Measurements from ENCODE around the gene TAF1C. TPM values are rescaled to one million over a fixed set of nuclear protein-coding genes. Genes with fewer than 3 reads are reported as not detected.
A peak's percentile ranks its signal among the peaks of the same experiment; 100 is the strongest.

Gene TAF1C, protein sequence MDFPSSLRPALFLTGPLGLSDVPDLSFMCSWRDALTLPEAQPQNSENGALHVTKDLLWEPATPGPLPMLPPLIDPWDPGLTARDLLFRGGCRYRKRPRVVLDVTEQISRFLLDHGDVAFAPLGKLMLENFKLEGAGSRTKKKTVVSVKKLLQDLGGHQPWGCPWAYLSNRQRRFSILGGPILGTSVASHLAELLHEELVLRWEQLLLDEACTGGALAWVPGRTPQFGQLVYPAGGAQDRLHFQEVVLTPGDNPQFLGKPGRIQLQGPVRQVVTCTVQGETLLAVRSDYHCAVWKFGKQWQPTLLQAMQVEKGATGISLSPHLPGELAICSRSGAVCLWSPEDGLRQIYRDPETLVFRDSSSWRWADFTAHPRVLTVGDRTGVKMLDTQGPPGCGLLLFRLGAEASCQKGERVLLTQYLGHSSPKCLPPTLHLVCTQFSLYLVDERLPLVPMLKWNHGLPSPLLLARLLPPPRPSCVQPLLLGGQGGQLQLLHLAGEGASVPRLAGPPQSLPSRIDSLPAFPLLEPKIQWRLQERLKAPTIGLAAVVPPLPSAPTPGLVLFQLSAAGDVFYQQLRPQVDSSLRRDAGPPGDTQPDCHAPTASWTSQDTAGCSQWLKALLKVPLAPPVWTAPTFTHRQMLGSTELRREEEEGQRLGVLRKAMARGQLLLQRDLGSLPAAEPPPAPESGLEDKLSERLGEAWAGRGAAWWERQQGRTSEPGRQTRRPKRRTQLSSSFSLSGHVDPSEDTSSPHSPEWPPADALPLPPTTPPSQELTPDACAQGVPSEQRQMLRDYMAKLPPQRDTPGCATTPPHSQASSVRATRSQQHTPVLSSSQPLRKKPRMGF
- 10 to 100 TPM; 71.6 to 78.6 (median 74.4) TPM for total RNA-seq

DNA sequence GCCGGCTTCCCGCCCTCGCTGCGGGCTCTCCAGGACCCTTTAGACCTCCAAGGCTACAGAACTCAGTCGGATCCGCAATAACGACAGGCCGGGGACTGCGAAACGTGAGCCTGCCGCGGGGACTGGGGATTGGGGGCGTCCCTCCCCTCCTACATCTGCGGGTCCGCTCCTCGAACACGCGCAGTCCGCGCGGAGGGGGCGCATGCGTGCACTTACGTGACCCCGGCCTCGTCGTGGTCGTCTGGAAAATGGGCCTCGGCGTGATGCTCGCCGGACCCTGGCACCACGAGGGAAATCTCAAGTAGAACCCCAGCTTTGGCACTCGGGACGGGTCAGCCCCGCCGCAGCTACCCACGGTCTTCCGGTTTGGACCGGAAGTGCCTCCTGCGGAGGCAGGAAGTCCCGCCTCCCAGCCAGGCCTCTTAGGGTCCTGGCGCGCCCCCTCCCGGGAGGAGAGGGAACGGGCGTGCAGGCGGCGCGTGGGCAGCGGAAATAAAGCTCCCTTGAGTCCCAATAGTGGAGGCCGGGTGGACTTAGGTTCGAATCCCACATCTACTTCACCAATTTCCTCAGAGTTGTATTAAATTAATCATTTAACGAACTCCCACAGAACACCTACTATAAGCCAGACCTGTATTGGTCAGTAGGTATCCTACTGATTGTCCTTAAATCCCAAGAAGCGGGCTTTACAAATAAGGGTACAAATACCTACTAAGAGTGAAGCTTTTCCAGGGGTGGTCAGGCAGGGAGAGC is at the start of gene TAF1C:
Gene TAF1C, minus strand, starts transcription at position 373 of the 753 bp plus-strand sequence. CDS start 2,069 bp downstream, outside the sequence.
- peaks cover 13% of the 10 kb centered on the region for H3K36me3 Mint-ChIP-seq (ENCODE audit: insufficient read depth)
- H3K27me3 Mint-ChIP-seq (ENCODE audit: low read depth), result no peaks in the 10 kb centered on the region
- no peaks in the 10 kb centered on the region for H3K9me3 Mint-ChIP-seq
- H3K4me3 Mint-ChIP-seq, result peak within 1 kb of the TSS; percentile 94
- DNase-seq (peak; percentile 90), ATAC-seq (peak; percentile 93 to 95)
- peaks cover 19% of the 10 kb centered on the region for H3K4me1 Mint-ChIP-seq (ENCODE audit: low read depth)

DNA sequence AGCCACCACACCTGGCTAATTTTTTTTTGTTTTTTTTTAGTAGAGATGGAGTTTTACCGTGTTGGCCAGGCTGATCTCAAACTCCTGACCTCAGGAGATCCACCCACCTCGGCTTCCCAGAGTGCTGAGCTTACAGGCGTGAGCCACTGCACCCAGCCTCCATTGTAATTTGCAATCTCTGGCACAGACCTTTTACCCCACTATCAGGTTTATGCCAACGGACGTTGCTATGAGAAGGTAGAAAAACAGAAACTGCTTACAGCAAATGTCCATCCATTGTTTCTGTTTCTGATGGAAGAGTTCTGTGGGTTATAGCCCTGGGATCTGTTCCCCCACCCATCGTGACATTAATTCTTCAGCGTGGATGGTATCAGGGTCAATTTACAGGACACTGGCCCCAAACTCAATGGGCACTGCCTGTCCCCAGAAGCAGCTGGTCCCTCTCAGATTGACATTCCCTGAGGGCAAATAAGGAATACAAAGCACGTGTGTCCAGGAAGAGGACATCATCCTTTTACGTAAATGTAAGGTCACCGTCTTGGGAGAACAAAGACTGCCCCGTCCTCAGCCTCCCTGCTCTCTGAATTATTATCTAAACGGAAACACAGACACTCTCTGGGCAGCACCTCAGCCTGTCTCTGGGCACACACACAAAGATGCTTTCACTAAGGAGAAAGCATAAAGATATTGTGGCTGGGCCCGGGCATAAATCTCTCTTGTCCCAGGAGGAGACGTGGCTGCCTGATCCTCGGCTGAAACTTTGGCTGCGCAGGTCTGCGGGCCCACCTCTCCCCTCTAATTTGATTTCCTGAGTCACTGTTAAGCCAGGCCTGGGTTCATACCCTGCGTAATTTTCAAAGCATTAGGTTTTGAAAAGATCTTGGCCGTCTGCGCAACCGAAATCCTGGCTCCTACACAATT is 47.7 kb upstream of the TAF1C start:
- ATAC-seq (no peak), DNase-seq (no peak)
- Mint-ChIP-seq H3K4me1 (ENCODE audit: low read depth) (no peaks in the 10 kb centered on the region), H3K9me3 (no peaks in the 10 kb centered on the region), H3K36me3 (ENCODE audit: insufficient read depth) (no peaks in the 10 kb centered on the region), H3K4me3 (no peak overlapping the region), H3K27me3 (ENCODE audit: low read depth) (peaks cover 19% of the 10 kb centered on the region)

DNA sequence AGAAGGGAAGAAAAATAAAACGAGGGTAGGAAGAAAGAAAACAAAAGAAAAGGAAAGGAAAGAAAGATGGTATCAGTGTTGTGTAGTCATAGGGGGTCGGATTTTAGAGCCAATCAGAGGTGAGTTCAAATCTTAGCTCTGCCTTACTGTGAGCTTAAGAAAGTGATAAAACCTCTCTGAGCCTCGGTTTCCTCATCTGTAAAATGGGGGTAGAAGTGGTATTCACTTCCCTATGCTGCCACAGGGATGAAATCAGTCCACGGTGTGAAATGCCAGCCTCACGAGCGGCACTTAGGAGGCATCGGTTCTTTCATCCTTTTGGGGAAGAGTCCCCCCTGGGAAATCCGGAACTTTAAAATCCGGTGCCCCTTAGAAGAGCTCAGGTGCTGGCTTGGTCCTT is 46.9 kb upstream of the TAF1C start:
- DNase-seq (no peak), ATAC-seq (no peak)
- no peaks in the 10 kb centered on the region for H3K36me3 Mint-ChIP-seq (ENCODE audit: insufficient read depth)
- no peak overlapping the region for H3K4me3 Mint-ChIP-seq
- no peaks in the 10 kb centered on the region for H3K4me1 Mint-ChIP-seq (ENCODE audit: low read depth)
- H3K9me3 Mint-ChIP-seq, result no peaks in the 10 kb centered on the region
- peaks cover 16% of the 10 kb centered on the region for H3K27me3 Mint-ChIP-seq (ENCODE audit: low read depth)

DNA sequence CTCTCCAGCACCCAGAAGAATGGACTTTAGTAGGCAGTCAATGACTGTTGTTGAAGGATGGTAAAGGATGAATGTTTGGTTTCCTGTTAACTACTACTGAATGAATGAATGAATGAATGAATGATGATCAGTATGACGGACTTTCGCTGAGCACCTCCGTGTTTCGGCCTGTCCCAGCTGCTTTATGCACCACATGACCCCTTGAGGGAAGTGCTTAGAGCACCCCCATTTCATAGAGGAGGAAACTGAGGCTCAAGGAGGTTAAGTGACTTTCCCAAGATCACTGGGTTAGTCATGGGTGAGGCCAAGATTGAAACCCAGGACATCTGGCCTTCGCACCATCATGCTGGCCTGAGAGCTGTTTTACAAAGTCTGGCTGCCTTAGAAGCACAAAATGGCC is 46.1 kb upstream of the TAF1C start:
- Mint-ChIP-seq H3K4me1 (ENCODE audit: low read depth) (no peaks in the 10 kb centered on the region), H3K9me3 (no peaks in the 10 kb centered on the region), H3K4me3 (no peak overlapping the region), H3K27me3 (ENCODE audit: low read depth) (peaks cover 17% of the 10 kb centered on the region), H3K36me3 (ENCODE audit: insufficient read depth) (no peaks in the 10 kb centered on the region)
- ATAC-seq (no peak), DNase-seq (no peak)

DNA sequence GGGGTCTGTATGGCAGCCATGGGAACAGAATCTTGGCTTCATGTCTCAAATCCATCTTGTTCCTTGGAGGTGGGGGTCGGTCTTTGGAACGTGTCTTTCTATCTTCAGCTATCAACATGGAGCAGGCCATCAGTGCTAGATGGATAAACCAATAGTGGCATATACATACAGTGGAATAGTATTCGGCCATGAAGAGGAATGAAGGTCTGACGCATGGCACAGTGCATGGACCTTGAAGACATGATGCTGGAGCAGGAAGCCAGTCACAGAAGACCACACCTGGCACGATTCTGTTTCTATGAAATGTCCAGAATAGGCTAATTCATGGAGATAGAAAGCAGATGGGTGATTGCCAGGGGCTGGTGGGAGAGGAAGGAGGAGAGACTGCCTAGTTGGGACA is 45.2 kb upstream of the TAF1C start:
- no peaks in the 10 kb centered on the region for H3K4me1 Mint-ChIP-seq (ENCODE audit: low read depth)
- ATAC-seq, result no peak
- H3K4me3 Mint-ChIP-seq, result no peak overlapping the region
- H3K9me3 Mint-ChIP-seq, result no peaks in the 10 kb centered on the region
- DNase-seq, result no peak
- no peaks in the 10 kb centered on the region for H3K36me3 Mint-ChIP-seq (ENCODE audit: insufficient read depth)
- peaks cover 17% of the 10 kb centered on the region for H3K27me3 Mint-ChIP-seq (ENCODE audit: low read depth)

DNA sequence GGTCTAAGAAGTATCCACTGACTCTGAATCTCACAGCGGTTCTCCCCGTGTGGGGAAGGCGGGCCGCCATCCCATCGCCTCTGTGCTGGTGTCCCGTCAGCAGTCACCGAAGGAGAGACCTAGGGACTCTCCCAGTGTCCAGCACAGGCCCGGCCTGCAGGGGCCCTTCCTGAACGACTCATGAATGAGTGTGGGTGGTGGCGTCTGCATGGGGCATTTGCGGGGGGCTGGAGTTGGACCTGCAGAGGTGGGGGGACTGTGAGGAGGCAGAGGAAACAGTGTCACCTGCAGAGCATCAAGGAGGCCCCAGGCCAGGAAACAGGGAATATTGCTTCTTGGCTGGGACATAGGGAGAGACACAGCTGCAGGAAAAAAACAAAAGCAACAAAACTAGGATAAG is 42.6 kb upstream of the TAF1C start:
- Mint-ChIP-seq H3K4me3 (no peak overlapping the region), H3K4me1 (ENCODE audit: low read depth) (no peaks in the 10 kb centered on the region), H3K9me3 (no peaks in the 10 kb centered on the region), H3K36me3 (ENCODE audit: insufficient read depth) (no peaks in the 10 kb centered on the region), H3K27me3 (ENCODE audit: low read depth) (peaks cover 30% of the 10 kb centered on the region)
- no peak for ATAC-seq
- no peak for DNase-seq

DNA sequence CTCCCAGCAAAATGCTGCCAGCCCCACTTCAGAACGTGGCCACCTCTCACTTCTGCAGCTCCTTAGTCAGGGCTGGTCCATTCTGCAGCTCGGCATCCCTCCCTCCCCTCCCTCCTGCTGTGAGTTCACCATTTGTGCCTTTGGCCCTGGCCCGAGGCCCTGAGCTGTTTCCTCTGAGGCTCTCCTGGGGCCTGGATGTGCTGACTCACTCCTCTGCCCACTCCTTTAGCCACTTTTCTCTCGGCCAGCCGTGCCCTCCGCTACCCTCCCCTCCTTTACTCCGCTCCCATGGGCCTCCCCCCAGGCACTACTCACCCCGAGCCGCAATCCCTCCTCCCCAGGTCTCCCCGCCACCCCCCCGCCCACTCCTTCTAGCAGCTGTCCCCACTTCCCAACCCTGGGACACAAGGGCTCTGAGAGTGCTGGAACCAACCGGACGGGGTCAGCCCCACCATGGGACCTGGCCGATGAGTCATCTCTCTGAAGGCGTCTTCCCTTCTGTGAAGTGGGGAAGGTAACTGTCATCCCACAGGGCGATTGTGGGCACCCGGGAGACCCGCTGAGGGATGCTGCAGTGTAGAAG is 41.5 kb upstream of the TAF1C start:
- no peaks in the 10 kb centered on the region for H3K36me3 Mint-ChIP-seq (ENCODE audit: insufficient read depth)
- no peaks in the 10 kb centered on the region for H3K4me1 Mint-ChIP-seq (ENCODE audit: low read depth)
- no peak for ATAC-seq

DNA sequence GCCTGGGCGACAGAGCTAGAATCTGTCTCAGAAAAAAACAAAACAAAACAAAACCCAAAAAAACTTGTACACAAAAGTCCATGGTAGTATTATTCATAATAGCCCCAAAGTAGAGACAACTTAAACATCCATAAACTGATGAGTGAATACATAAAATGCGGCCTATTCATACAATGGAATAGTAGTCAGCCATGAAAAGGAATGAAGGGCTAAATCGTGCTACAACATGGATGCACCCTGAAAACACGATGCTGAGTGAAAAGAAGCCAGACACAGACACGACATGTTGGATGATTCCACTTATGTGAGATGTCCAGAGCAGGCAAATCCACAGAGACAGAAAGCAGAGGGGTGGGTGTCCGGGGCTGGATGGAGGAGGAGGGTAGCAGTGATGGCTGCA is 40.7 kb upstream of the TAF1C start:
- no peak for ATAC-seq
- H3K36me3 Mint-ChIP-seq (ENCODE audit: insufficient read depth), result no peaks in the 10 kb centered on the region
- peaks cover 33% of the 10 kb centered on the region for H3K27me3 Mint-ChIP-seq (ENCODE audit: low read depth)
- H3K4me3 Mint-ChIP-seq, result no peak overlapping the region
- no peak for DNase-seq
- H3K9me3 Mint-ChIP-seq, result no peaks in the 10 kb centered on the region
- H3K4me1 Mint-ChIP-seq (ENCODE audit: low read depth), result no peaks in the 10 kb centered on the region

More for the DNA sequence above, 41.5 kb upstream of the TAF1C start:
- Mint-ChIP-seq H3K27me3 (ENCODE audit: low read depth) (peaks cover 28% of the 10 kb centered on the region), H3K4me3 (no peak overlapping the region), H3K9me3 (no peaks in the 10 kb centered on the region)
- no peak for DNase-seq

DNA sequence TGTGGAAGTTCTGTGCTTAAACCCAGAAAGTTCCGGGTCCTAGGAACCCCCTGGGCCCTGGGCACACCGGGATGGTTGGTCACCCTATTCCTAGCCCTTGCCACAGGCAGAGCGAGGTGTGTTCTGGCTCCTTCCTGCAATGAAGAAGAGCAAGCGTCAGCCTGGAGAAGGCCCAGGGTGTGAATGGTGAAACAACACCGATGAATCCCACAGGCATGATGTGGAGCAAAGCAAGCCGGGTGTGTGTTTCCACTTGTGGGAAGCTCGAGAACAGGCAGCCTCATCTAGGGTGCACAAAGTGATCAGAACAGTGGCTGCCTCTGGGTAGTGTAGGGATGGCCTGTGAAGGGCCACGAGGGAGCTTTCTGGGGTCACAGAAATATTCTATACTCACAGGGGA is 39.2 kb upstream of the TAF1C start:
- Mint-ChIP-seq H3K4me3 (no peak overlapping the region), H3K9me3 (no peaks in the 10 kb centered on the region), H3K4me1 (ENCODE audit: low read depth) (no peaks in the 10 kb centered on the region), H3K27me3 (ENCODE audit: low read depth) (peaks cover 29% of the 10 kb centered on the region), H3K36me3 (ENCODE audit: insufficient read depth) (no peaks in the 10 kb centered on the region)
- no peak for DNase-seq
- ATAC-seq, result no peak

DNA sequence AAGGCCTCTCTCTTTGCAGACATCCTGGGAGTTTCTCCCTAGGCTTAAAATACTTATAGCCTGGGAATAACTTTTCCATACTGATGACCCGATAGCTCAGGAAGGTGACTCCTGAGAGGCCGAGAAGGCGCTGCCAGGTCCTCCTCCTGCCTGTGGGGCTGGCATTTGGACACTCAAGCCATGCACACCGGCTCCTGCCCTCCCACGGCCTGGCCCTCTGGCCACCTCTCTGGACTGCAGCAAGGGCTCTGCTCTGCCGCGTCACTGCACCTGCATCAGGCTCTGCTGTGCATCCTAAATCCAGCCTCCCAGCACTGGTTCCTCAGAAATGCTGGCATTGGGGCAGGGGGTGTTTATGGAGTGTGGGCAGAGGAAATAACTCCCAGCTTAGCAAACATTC is 38.7 kb upstream of the TAF1C start:
- H3K36me3 Mint-ChIP-seq (ENCODE audit: insufficient read depth), result no peaks in the 10 kb centered on the region
- ATAC-seq, result no peak

DNA sequence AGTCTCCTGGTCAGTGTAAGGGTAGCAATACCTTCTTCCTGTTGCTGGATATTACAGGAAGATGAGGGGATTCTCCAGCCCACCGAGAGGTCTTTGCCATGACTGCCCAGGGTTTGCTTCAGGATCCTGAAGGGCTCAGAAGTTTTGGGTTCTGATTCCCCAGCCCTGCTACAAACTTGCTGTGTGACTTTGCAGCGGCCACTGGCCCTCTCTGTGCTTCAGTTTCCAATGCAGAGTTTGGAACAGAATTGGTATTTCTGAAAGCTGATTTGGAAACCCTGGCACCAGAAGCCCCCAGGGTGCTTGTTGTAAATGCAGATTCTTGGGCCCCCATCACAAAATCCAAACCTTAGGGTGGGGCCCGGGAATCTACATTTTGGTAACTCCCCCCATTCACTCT is 38.3 kb upstream of the TAF1C start:
- Mint-ChIP-seq H3K27me3 (ENCODE audit: low read depth) (peaks cover 32% of the 10 kb centered on the region), H3K9me3 (no peaks in the 10 kb centered on the region), H3K4me1 (ENCODE audit: low read depth) (no peaks in the 10 kb centered on the region), H3K36me3 (ENCODE audit: insufficient read depth) (no peaks in the 10 kb centered on the region), H3K4me3 (no peak overlapping the region)
- ATAC-seq (no peak), DNase-seq (no peak)

More for the DNA sequence above, 38.7 kb upstream of the TAF1C start:
- peaks cover 32% of the 10 kb centered on the region for H3K27me3 Mint-ChIP-seq (ENCODE audit: low read depth)
- H3K4me3 Mint-ChIP-seq, result no peak overlapping the region
- H3K4me1 Mint-ChIP-seq (ENCODE audit: low read depth), result no peaks in the 10 kb centered on the region
- no peaks in the 10 kb centered on the region for H3K9me3 Mint-ChIP-seq
- no peak for DNase-seq

DNA sequence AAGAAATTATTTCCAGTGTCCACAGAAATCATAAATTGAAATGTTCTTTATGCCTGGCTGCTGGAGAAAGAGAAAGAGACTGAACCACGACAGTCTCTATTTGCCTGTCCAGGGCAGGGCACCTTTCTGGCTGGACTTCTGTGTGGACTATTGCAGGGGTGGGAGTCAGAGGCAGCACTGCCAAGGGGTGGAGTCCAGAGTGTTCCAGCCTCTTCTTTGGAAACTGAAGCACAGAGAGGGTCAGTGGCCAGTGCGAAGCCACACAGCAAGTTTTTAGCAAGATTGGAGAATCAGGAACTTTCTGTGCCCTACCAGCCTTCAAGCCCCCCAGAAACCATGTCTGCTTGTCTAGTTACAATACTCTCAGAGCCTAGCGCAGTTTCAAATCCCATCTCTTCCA is 37.7 kb upstream of the TAF1C start:
- Mint-ChIP-seq H3K4me3 (no peak overlapping the region), H3K27me3 (ENCODE audit: low read depth) (peaks cover 32% of the 10 kb centered on the region), H3K9me3 (no peaks in the 10 kb centered on the region), H3K4me1 (ENCODE audit: low read depth) (no peaks in the 10 kb centered on the region), H3K36me3 (ENCODE audit: insufficient read depth) (no peaks in the 10 kb centered on the region)
- DNase-seq, result no peak
- no peak for ATAC-seq

DNA sequence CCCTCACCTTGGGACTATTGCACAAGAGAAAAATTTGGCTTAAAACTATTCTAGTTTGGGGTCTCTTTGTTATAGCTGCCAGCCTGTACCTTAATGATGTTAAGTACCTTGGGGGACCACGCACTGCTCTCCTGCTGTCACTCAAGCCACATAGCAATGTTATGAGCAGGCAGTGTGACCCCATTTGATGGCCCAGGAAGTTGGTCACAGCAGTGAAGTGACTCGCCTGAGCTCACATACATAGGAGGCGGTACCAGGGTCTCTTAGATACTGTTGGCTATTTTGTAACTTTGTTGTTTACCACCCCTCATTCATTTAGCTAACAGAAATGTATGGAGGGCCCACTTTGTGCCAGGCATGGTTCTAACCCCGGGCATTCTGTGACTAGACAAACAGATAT is 36.6 kb upstream of the TAF1C start:
- Mint-ChIP-seq H3K27me3 (ENCODE audit: low read depth) (peaks cover 27% of the 10 kb centered on the region), H3K9me3 (no peaks in the 10 kb centered on the region), H3K36me3 (ENCODE audit: insufficient read depth) (no peaks in the 10 kb centered on the region), H3K4me3 (no peak overlapping the region), H3K4me1 (ENCODE audit: low read depth) (no peaks in the 10 kb centered on the region)
- ATAC-seq (no peak), DNase-seq (no peak)

Data from activated T-cell treated with anti-CD3 and anti-CD28 coated beads, Interleukin-2, amount 50 U/mL, for 4 hours (primary cell).